ENCODE results near the gene UBXN2A.

The UBXN2A gene

DNA sequence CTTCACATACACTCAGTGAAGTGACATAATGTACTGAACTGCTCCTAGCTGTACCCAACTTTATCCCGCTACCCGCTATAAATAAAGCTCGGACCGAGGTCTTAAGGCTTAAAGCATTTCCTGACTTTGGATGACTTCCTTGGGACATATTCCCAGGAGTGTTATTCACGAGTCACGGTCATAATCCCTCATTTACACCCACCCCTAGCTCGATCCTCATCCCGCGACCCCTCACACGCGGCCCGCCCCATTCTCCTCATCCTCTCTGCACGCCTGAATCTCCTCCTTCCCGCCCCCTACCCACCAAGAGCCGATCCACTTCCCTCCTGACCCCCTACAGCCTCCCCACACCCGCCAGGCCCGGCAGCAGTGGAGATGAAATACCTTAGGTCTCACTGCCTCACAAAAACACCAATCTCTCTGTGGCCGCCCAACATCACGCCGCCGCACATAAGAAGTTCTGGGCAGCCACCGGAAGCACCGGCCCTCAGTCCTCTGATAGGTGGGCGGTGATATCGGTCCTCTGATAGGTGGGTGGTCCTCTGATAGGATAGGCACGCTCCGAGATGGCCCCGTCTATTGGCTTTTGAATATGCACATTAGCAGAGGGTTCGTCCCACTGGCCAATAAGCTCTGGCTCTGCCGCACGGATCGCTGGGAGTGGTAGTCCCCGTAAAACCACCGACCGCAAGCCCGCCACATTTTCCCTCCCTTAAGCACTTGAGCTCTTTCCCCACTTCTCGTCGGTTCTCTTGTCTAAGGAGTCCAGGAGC lies 106.9 kb downstream of the UBXN2A start, which contains the start of gene WDCP:
WDCP (minus strand) TSS at position 462 of the 773 bp plus-strand sequence. CDS start 7,897 bp downstream, outside the sequence.
- peak; percentile 99 for DNase-seq

DNA sequence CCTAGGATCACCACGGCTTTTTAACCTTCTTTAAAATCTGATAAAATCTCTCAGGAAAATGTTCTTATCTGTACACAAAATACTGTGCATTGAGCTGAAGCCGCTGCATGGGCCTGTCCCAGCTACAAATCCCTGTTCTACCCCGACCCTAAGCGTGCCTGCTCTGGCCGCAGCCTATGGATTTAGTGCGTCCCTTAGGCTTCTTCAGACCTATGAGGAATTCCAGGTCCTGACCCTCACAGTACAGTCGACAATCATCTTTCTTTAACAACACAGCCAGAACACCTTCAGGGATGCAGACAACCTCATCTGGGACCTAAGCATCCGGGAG lies 107.4 kb downstream of the UBXN2A start:
- DNase-seq, result no peak

DNA sequence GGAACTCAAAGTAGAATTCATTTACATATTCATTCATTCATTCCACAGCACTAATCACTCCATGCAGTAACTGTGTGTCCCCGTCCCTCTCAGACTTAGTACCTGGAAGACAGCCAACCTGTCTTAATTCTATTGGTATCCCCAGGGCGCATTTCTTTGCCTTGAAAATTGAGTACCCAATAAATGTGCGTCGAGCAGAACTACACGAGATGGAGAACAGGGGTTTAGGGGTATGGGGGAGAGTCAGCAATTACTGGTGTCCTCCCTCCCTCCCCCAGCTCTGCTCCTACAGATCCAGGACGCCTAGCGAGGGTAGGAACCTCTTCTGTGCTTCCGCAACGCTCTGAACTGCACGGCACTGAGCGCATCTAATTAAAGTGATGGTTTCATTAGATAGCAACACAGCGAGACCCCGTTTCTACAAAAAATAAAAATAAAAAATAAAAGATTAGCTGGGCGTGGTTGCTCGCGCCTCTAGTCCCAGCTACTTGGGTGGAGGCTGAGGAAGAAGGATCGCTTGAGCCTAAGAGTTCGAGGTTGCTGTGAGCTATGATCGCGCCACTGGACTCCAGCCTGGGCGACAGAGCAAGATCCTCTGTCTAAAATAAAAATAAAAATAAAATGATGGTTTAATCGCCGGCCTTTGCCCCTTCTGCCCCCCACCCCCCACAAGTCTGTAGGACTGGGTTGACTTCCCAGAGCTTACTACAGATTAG lies 108.7 kb downstream of the UBXN2A start:
- no peak for DNase-seq

DNA sequence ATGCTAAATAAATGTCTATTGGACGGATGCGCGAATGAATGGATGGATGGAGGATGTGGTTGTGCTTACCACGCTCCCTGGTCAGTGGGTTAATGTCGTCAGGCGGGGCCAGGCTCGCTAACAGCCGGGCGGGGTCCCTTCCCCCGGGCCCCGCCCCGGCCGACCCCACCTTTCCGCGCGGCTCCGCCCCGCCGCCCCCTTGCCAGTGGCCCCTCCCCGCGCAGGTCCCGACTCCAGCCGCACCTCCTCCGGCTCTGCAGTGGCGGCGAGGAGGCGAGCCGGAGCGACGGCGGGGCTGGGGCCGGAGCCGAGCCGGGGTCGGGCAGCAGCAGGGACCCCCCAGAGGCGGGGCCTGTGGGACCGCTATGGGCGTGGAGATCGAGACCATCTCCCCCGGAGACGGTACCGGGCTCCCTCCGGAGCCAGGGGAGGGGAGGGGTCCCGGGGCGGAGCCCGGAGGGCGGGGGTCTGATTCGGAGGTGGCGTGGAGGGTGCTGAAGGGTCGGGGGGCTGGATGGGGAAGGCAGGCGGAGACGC lies 109.3 kb downstream of the UBXN2A start, which contains the start of gene FKBP1B:
FKBP1B (plus strand) TSS at position 257 of the 537 bp plus-strand sequence; CDS start at position 366, 109 bp downstream.
- peak; percentile 93 for DNase-seq

DNA sequence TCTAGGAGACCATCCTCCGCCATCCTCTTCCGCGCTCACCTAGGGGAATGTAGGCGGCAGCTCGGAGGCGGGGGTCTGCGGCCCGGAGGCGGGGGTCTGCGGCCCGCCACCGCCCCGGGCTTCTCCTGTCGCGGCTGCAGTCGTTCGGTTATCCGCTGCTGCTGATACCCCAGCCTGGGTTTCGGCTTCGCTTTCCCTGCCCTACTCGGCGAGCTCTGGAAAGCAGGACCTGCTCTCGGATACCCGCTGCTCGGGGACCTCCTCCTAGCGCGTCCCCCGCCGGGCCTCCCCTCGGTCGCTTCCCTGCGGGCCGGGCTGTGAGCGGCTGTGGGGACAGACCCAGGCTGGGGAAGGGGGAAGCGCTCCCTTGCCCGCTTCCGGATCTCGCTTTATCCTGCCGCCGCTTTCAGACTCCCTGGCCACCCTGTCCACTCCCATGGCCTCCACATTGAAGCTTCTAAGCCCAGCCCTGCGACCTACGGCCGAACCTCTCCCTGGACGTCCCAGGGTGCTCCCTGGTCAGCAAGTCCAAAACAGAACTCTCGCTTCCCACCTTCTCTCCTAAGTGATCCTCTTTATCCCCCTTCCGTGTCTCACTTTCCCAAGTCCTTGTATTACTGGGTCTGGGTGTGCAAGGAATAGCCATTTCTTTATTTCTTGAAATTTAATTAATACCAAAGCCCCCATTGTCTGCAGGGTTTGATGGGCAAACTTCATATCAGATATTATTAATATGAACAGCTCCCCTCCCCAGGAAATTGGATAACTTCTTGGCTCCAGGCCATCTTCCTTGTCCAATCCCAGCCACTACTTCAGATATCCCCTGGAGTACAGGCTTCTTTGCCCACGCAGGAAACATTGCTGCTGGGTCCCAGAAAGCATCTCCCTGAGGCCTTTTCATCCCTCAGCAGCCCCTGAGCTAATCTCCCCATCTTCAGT lies 110.0 kb downstream of the UBXN2A start:
- peak; percentile 80 for DNase-seq

DNA sequence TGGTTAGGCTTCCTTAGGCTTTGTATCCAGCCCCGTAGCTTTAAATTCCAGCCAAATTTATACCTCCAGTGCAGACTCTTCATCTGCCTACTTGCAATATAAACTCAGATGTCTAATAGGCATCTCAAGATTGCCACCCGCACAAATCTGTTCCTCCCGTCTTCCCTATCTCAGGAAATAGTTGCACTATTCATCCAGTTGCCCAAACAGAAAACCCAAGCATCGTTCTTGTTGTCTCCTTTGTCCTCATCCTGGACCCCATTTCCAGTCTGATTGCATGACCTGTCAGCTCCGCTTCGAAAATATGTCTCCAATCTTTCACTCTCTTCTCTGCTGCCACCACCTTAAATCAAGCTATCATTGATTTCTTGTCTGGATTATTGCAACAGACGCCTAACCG lies 111.6 kb downstream of the UBXN2A start:
- DNase-seq, result no peak

DNA sequence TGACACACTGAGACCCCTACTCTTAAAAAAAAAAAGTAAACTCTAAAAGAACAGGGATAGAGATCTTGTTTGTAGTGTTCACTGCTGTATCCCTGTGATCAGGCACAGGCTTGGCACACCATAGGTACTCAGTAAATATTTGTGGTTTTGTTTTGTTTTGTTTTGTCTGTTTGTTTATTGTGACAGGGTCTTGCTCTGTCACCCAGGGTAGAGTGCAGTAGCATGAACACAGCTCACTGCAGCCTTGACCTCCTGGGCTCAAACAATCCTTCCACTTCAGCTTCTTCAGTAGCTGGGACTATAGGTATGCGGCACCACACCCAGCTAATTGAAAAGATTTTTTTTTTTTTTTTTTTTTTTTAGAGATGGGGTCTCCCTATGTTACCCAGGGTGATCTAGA lies 112.7 kb downstream of the UBXN2A start:
- no peak for DNase-seq

Measured in islet precursor cell (in vitro differentiated cells).